Right ventricle myocardium inferior (tissue), 1 donor: ENCODE measurements around the gene SHH. TPM values are rescaled to one million over a fixed set of nuclear protein-coding genes. Genes with fewer than 3 reads are reported as not detected.

ENCODE experiments used
- ATAC-seq: fragments of 200-7000 bp; cut with Tn5 transposase; one replicate; pipeline ENCODE4 v1.9.1; 2020; ENCODE audit warnings: mild to moderate bottlenecking, moderate library complexity
- DNase-seq: peaks from one replicate; pipeline ENCODE4 v3.0.0; 2021; ENCODE audit errors: missing footprints
- intact Hi-C: fragments of 100-400 bp; cut with DNase I; formaldehyde crosslinking; loops from one replicate; pipeline ENCODE4 v1.11.0; 2022
- long read RNA-seq: library from polyadenylated mRNA; unstranded; transcript quantifications from one replicate; pipeline ENCODE4 v2.0.0, GENCODE V29; 2021
- total RNA-seq: library from RNA; stranded (reverse); fragmentation: NEBNext Ultra II Directional; extraction: Animal tissue kit (Norgen Biotek cat#: 25700); gene quantifications from one replicate; pipeline ENCODE4 v1.2.1, GENCODE V29; 2021
- donor health status: DM: no; HTN: yes; CAD: no; lungs with severe emphysema.

The SHH gene
- not detected for total RNA-seq
- long read RNA-seq: 0 reads

- intact Hi-C loops: no loop called here
- DNase-seq: no peak
- no peak for ATAC-seq
These were observed at the start of gene SHH for GRCh38 chr7:155811895-155812761. SHH (minus strand) TSS chr7:155812463; CDS start chr7:155812122, 341 bp downstream.

- peak; percentile 62 for ATAC-seq
- DNase-seq: no peak
- intact Hi-C loops: no loop called here
These were observed 49.2 kb upstream of the SHH start for GRCh38 chr7:155861480-155861868.

GRCh38 chr7:155860840-155861479 is 48.7 kb upstream of the SHH start:
- intact Hi-C loops: no loop called here
- ATAC-seq (peak; percentile 56), DNase-seq (peak; percentile 72)

GRCh38 chr7:155860461-155860839 is 48.2 kb upstream of the SHH start:
- DNase-seq (no peak), ATAC-seq (no peak)

DNA sequence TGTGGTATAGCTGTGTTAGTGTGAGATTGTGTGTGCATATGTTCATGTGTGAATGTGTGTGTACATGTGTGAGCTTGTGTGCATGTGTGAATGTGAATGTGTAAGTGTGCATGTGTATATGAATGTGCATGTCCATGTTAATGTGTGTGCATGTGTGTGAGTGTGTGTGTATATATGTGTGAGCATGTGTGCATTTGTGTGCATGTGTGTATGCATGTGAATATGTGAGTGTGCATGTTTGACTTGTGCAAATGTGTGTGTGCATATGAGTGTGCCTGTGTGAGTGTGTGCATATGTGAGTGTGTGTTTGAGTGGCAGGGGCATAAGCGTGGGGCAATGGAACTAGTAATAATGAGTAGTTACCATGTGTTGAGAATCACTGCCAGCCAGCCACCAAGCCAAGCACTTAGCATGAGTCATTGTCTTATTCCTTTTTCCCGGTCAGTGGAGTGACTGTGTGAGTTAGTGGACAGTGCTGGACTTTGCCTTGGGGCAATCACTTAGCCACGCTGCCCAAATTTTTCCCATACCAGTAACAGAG is 46.3 kb upstream of the SHH start:
- intact Hi-C loops: no loop called here
- no peak for ATAC-seq
- DNase-seq: no peak

More at GRCh38 chr7:155860461-155860839, 48.2 kb upstream of the SHH start:
- intact Hi-C loops: no loop called here

DNA sequence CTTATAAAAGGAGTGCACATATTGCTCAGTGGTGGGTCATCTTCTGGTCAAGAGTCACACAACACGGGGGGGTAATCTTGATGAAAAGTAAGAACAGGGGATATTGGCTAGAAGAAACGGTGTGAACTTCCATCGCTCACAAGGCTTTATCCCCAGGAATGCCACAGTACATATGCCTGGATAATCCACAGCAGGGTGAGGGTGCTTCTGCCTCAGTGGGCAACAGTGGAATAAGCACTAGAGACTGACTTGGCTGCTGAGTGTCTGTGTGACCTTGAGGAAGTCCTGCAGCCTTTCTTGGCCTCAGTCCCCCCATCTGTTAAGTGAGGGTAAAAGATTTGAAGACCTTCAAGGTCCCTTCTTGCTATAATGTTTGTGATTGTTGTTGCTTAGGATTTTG is 44.9 kb upstream of the SHH start:
- ATAC-seq: no peak
- DNase-seq: no peak
- intact Hi-C loops: no loop called here

DNA sequence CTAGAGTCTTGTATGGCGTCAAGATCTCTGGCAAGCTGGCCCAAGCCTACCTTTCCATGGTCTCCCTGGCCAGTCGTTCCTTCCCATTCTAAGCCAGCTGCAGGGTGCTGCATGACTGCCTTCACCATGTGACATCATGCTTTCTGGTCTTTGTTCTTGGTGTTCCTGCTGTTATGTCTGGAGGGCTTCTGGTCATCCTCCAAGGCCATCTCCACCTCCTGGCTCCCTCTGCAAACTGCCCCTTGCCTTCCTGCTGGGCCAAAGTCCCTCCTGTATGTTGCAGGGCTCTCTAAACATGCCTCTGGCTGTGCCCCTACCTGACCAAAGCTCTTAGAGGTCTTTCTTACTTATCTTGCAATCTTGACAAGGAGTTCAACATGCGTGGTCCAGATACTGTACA is 44.4 kb upstream of the SHH start:
- intact Hi-C loops: no loop called here
- DNase-seq (no peak), ATAC-seq (no peak)

DNA sequence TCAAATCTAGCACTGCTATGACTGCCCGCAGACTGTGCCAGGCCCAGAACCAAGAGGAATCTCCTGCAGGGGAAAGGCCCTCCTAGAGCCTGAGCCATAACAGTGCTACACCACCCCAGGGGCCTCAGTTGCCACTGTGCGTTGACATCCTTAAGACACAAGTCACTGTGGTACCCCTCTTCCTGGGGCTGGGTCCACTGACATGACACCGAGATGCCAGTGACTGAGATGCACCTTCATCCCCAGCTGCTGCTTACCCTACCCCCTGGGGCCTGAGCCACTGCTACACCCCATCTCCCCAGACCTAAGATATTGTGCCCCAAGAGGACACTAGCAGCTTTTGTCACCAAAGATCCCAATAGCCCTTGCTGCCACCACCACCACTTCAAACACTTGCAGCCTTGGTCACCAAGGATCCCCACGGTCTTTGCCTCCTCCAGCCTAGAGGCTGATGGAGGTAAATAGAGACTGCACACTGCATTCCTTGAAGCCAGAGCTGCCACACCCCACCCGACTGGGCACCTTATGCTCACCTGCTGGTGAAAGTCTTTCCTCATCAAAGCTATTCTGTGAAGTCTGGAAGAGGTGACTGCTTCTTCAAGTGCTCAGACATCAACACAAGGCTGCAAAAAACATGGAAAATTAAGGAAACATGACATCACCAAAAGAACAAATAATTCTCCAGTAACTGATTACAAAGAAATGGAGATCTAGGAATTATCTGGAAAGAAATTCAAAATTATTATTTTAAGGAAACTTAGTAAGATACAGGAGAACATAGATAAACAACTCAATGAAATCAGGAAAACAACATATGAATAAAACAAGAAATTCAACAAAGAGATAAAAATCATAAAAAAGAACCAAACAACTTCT is 40.4 kb upstream of the SHH start:
- intact Hi-C loops: no loop called here
- ATAC-seq (no peak), DNase-seq (no peak)

DNA sequence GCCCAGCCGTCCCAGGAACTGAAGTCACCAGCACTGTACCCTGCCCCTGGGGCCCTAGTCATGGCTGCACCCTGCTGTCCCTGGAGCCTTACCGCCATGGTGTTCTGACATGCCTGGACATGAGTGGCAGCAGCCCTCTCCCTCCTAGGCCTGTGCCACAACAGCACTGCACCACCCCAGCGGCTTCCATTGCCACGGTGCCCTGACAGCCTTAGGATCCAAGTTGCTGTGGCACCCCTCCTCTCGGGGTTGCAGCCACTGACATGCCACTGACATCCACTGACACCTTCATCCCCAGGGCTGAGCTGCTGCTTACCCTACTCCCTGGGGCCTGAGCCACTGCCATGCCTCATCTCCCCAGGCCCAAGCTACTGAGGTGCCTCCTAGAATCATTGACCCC is 39.6 kb upstream of the SHH start:
- DNase-seq (no peak), ATAC-seq (no peak)
- intact Hi-C loops: no loop called here

DNA sequence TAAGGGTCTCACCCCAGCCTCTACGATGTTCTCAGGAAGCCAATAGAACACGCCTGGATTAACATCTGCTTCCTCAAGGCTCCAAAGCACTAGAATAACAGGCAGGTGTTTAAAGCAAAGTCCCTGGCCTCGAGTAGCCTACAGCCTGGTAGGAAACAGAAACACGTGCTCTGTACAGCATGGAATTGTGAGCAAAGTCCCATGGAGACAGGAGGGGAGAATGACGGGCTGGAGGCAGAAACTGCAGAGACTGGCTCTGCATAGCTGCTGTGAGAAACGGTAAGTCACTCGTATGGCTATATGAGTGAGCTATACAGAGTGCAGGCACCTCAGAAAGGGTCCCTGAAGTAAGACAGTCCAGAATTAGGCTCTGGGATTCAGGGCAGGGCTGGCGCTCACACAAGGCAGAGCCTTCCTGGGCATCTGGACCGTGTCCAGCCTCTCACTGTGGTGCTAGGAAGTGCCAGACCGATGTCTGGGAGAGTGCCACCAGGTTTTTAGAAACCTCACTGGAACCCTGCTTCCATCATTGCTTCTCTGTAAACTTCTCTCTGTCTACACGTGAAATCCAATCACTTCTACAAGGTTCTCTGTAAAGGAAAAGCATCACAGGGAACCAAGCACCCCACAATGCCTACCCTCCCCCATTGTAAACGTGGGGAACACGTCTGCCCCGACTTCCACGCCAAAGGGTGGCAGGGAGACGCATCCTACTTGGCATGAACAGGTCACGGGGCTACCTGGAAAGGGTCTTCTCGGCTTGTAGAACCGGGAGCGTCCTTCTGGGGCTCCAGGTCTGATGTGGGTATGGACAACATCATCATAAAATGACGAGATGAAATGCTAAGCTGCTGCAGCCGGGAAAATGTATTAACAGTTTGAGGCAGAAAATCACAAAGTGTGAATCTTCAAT is 38.8 kb upstream of the SHH start:
- ATAC-seq (no peak), DNase-seq (no peak)
- intact Hi-C loops: no loop called here

- no peak for DNase-seq
- intact Hi-C loops: no loop called here
- no peak for ATAC-seq
These were observed 37.8 kb upstream of the SHH start for GRCh38 chr7:155850001-155850436.

- DNase-seq (no peak), ATAC-seq (no peak)
- intact Hi-C loops: no loop called here
These were observed 36.7 kb upstream of the SHH start for GRCh38 chr7:155848691-155849669.

DNA sequence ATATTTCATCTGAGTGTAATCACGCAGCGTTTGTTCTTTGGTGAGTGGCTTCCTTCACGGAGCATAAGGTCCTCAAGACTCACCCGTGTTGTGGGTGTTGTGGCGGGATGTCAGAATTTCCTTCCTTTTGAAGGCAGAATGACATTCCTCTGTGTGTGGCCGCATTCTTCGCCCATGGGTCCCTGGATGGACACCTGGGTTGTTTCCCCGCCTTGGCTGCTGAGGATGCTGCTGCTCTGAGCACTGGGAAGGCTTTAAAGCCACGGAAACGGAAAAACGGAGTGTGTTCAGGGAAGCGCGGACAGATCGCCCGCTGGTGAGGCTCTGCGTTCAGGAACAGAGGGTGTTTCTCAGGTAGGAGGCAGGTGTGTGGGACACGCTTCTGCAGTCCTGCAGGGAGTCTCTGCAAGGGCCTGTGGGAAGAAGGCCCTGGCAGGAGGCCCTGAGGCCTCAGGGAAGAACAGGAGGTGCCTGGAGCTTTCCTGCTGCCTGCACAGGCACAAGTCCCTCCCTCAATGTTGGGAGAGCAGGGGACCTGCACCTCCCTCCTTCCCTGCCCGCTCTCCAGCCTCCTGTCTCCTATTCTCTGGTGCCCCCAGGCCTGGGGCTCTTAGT is 35.7 kb upstream of the SHH start:
- DNase-seq: no peak
- intact Hi-C loops: no loop called here
- ATAC-seq: no peak

- intact Hi-C loops: no loop called here
- no peak for ATAC-seq
- no peak for DNase-seq
These were observed 34.7 kb upstream of the SHH start for GRCh38 chr7:155846936-155847335.

- DNase-seq (no peak), ATAC-seq (no peak)
- intact Hi-C loops: no loop called here
These were observed 33.9 kb upstream of the SHH start for GRCh38 chr7:155846156-155846555.

GRCh38 chr7:155845226-155845625 is 33.0 kb upstream of the SHH start:
- DNase-seq (no peak), ATAC-seq (no peak)
- intact Hi-C loops: no loop called here

- ATAC-seq (no peak), DNase-seq (no peak)
- intact Hi-C loops: no loop called here
These were observed 32.3 kb upstream of the SHH start for GRCh38 chr7:155844526-155844925.
